Measurements from ENCODE around the gene MTCH1.

Gene MTCH1, protein sequence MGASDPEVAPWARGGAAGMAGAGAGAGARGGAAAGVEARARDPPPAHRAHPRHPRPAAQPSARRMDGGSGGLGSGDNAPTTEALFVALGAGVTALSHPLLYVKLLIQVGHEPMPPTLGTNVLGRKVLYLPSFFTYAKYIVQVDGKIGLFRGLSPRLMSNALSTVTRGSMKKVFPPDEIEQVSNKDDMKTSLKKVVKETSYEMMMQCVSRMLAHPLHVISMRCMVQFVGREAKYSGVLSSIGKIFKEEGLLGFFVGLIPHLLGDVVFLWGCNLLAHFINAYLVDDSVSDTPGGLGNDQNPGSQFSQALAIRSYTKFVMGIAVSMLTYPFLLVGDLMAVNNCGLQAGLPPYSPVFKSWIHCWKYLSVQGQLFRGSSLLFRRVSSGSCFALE

DNA sequence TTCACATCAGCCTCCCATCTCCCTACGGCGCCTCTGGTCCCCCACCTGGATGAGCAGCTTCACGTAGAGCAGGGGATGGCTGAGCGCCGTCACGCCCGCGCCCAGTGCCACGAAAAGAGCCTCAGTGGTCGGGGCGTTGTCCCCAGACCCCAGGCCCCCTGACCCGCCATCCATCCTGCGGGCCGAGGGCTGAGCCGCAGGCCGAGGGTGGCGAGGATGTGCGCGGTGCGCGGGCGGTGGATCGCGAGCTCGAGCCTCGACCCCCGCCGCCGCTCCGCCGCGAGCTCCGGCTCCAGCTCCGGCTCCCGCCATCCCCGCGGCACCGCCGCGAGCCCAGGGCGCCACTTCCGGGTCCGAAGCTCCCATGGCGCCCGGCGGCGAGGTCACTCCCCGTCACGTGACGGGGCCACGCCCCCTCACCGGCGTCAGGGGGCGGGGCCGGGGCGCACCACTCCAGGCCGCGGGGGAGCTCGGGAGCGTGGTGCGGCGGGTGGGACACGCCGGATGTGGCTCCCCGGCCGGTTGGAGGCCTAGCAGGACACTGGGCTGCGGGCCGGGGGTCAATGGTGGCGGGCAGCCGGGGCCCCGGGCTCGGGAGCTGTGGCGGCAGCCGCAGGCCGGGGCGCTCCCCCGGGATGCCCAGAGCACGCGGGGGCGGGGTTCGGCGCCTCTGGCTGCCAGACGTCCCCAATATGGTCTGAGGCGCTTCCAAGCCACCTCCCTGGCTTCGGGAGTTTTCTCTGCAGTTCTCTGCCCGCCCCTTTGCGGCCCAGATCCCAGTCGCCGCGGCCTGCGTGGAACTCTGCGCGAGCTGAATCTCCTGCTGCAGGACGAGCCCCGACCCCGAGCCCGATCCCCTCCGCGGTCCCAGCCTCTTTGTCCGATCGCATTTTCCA is at the start of gene MTCH1:
Gene MTCH1, minus strand, starts transcription at position 389 of the 896 bp plus-strand sequence. Its CDS starts 23 bp downstream, at position 366.
- peak; percentile 78 to 79 for DNase-seq (ENCODE audit: low read depth in 2 of 2)

DNA sequence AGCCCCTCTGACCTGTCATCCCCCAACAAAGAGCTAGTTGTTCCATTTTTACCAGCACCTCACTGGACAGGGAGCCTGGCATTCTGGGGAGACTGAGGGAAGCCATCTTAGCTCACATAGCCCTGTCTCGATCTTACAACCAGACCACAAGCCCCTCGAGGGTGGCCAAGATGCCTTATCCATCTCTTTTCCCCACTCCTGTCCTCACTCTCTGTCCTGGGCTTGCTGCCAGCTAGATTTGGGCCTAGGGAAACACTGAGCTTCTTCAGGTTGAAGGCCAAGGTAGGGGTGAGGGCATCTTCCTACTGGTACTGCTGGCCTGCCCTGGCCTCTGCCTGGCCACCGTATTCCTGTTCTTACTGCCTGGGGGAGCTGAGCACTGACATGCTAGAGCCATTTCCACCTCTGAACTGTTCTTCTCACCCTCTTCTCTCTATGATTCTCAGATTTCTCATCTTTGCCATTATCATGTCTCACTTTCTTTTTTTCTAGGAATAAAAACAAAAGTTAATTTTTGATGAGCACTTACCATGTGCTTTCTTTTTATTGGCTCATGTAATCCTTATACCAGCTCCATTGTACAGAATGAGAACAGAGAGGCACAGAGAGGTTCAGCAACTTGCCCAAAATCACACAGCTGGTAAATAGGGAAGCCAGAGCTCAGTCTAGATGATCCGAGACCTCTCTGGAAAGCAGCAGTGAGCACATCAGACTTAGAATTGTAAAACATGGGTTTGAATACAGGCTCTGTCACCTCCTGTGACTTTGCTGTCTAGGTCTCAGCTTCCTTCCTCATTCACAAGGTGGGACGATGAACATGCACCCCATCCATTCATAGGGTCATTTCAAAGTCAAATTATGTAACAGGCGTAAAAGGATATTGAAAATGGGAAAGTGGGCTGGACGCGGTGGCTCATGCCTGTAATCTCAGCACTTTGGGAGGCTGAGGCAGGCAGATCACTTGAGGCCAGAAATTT is 48.1 kb upstream of the MTCH1 start:
- no peak for DNase-seq (ENCODE audit: low read depth in 2 of 2)

DNA sequence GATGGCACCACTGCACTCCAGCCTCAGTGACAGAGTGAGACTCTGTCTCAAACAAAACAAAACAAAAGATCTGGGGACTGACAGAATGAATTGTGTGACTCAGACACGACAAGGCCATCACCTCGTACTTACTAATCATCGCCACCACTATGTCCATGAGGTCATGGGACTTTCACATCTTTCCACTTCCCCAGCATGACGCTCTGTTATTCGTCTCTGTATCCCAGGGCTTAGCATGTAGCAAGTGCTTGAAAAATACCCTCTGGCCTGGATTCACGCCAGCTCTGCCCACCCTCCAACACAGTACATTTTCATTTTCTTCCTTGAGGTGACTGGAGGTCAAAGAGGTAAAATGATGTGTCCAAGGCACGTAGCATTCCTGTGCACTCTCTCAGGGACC is 47.3 kb upstream of the MTCH1 start:
- peak; percentile 37 to 38 for DNase-seq (ENCODE audit: low read depth in 2 of 2)

DNA sequence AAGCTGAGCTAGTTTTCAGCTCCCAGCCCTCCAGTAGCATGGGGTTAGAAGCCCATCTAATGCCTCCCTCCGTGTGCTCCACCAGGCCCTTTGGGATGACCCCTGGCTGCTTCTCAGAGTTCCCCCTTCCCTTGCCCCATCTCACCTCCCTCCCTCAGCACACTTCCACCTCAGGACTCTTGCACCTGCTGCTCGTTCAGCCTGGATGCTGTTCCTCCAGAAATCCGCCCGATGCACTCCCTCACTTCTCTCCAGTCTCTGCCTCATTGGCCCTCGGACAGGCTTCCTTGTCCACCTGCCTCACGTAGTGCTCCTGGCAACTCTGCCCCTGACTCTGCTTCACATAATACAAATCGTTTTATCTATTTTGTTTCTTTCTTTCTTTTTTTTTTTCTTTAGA is 46.2 kb upstream of the MTCH1 start:
- no peak for DNase-seq (ENCODE audit: low read depth in 2 of 2)

DNA sequence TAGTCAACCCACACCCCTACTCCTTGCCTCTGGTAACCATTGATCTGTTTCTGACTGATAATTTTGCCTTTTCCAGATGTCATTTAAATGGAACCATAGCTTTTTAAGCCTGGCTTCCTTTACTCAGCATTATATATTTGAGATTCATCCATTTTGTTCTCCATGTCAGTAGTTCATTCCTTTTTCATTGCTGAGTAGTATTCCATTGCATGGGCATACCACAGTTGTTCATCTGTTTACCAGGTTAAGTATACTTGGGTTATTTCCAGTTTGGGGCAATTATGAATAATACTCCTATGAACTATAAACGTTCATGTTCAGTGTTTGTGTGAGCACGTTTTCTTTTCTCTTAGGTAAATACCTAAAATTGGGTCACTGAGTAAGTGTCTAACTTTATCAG is 44.6 kb upstream of the MTCH1 start:
- DNase-seq (ENCODE audit: low read depth in 2 of 2) = no peak

DNA sequence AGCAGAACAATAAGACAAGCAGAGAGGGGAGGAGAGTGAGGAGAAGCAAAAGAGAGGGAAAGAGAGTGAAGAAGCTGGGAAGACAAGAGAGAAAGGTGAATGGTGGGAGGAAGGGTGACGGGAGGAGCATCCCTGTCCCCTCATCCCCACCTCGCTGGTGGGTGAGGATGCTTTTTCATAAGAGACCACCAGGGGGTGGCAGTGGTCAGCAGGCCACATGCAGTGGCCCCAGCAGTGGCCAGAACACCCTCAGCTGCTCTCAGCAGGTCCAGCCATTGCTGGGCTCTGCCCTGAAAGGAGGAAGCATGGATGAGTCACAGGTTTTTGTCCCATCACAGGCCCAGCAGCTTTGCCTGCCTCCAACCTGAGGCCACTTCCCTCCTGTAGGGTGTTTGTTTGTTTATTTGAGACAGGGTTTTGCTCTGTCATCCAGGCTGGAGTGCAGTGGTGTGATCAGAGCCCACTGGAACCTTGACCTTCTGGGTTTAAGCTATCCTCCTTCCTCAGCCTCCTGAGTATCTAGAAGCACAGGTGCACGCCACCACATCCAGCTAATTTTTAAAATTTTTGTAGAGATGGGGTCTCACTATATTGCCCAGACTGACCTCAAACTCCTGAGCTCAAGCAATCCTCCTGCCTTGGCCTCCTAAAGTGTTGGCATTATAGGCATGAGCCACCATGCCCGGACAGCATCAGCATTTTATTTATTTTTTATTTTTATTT is 43.4 kb upstream of the MTCH1 start:
- peak; percentile 34 for DNase-seq (ENCODE audit: low read depth in 2 of 2)

DNA sequence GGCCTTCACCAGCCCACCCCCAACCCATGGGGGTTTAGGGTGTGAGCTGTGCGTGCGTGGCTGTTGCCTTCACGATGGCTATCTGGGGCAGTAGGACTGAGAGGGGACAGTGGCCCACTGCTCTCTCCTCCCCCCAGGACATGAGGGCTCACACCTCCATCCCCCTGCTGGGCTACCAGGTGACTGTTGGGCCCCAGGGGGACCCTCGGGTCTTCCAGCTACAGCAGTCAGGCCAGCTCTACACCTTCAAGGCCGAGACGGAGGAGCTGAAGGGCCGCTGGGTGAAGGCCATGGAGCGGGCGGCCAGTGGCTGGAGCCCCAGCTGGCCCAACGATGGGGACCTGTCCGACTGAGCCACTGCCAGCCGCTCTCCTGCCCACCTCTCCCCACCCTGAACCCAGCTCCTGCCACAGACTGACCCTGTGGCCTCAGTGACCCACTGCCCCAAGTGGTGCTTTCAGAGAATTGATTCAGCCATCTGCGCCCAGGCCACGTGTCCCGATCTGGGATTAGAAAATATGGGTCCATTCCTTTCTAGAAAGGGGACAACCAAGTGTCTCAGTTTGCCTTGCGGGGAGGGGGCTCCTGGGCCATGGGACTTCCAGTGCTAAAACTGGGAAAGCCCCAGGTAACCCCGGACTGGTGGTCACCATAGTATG is 41.9 kb upstream of the MTCH1 start:
- DNase-seq (ENCODE audit: low read depth in 2 of 2) = no peak

DNA sequence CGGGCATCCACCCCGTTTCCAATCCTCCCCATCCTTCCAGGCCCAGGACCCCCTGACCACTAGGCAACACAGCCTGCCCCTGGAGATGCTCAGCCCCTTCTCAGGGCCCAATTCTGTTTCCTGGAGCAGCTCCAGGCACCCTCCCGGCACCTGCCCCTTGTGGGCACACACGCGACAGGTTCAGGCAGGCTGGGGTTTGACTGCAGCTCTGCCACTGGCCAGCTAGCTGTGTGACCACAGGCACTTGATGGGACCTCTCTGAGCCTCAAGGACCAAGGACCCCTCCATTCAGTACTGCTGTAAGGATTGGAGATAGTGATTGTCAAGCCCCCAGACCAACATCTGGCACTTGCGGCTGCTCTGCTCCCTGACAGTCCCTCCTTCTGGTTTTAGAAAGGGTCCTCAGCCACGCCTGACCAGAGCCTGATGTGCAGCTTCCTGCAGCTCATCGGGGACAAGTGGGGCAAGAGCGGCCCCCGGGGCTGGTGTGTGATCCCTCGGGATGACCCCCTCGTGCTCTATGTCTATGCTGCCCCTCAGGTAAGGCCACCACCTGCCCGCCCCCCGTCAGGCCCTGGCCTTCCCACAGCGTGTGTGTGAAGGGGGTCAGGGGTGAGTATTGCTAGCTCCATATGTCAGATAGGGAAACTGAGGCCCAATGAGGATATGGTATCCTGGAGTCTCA is 41.2 kb upstream of the MTCH1 start:
- no peak for DNase-seq (ENCODE audit: low read depth in 2 of 2)

DNA sequence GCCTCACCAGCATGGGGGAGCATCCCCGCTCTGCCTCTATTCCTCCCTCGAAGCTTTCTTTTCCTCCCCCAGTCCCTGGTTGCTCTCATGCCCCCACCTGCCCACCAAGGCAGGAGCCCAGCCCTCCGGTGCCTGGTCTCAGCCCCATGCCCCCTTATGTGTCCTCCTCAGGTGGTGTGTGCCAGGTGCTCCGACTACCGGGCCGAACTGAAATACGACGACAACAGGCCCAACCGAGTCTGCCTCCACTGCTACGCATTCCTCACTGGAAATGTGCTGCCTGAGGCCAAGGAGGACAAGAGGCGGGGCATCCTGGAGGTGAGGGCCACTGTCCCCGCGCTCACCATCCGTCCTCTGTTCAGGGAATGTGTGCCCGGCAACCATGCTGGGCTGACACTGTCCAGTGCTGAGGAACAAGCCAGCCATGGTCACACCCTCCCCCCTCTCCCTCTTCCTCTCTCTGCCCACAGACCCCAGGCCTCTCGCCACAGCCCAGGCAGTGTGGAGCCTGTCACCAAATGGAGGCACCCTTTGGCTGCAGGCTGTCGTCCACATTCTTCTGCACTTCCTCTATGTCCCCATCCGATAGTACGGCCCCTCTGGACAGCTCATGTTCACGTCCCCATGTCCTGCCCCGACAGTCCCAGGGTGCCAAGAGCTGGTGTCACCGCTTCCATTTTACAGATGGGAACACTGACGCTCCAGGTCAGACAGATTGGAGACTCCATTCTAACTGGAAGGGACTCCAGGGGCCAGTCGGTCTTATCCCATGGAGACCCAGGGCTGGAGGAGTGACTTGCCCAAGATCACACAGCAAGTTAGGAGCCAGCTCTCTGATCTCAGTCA is 39.8 kb upstream of the MTCH1 start:
- no peak for DNase-seq (ENCODE audit: low read depth in 2 of 2)

DNA sequence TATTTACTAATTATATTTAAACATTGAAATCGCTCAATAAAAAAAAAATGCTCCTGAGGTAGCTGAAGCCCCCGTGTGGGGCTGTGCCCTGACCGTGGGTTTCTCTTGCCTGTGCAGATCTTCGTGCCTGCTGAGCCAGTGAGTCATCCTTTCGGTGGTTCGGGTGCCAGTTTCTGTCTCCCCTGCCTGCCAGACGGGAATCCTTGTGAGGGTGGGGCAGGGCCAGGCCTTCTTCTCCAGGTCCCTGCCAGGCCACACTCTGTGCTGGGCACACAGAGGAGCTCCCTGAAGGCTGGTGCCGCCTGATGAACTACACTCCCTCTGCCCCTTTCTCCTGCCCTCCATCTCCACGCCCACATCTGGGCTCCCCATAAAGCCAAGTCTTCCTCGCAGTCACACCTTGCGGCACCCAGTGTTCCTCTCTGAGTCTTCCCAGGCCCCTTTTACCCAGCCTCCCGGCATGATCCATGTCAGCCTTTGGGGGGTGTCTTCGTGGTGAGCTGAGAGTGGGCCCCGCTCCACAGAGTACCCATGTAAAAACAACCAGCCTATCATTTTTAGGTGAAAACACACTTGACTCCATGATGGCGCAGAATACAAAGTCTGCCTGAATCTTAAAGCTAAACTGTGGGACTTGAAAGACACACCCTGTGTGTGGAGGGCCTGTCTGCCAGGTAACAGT is 38.8 kb upstream of the MTCH1 start:
- peak; percentile 50 to 53 for DNase-seq (ENCODE audit: low read depth in 2 of 2)

DNA sequence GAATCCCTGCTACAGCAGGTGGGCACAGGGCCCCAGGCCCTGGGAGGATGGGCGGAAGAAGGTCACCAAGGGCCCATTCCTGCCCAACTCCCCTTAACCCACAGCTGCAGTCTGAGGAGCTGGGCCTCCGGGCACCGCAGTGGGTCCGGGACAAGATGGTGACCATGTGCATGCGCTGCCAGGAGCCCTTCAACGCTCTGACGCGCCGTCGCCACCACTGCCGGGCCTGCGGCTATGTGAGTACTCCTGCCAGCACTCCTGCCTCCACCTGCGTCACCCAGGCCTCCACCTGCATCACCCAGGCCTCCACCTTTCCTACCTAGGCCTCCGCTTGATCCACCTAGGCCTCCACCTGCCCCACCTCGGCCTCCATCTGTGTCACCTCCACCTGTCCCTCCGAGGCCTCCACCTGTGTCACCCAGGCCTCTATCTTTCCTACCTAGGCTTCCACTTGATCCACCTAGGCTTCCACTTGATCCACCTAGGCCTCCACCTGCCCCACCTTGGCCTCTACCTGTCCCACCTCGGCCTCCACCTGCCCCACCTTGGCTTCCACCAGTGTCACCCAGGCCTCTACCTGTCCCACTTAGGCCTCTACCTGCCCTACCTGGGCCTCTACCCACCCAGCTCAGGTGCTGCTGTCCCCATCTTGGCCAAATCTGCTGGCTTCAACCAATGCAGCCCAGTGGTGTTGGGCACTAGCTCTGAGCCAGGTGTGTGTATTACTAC is 36.3 kb upstream of the MTCH1 start:
- no peak for DNase-seq (ENCODE audit: low read depth in 2 of 2)

DNA sequence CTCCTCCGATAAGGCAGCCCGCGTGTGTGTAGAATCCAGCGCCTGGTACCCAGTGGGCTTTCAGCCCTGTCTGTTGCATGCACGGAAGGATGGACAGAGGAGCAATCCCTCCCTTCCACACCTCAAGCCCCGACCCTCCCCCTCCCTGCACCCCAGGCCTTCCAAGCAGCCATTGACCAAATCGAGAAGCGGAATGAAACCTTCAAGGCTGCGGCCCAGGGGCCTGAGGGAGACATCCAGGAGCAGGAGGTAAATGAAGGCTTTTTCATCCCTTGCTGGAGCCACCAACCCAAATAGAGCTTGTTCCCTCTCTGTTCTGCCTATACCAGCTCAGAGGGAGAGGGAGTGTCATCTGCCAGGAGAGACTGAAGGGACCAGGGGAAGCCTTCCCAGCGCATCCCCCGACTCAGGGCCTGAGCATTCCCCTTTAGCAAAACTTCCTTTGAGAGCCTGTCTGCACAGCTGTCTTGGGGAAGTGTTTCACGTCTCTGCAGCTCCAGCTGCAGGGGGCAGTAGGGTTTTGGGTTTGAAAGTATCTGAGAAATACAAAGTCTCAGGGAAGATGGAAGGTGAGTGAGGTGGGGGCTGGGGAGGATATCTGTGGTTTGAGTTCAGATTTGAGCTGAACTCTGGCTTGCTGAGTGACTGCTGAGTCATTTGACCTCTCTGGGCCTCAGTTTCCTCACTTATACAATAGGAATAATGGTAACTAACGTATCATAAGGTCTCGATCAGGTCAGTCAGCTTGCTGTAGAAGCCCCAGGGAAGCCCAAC is 35.5 kb upstream of the MTCH1 start:
- DNase-seq (ENCODE audit: low read depth in 2 of 2) = peak; percentile 48 to 53

DNA sequence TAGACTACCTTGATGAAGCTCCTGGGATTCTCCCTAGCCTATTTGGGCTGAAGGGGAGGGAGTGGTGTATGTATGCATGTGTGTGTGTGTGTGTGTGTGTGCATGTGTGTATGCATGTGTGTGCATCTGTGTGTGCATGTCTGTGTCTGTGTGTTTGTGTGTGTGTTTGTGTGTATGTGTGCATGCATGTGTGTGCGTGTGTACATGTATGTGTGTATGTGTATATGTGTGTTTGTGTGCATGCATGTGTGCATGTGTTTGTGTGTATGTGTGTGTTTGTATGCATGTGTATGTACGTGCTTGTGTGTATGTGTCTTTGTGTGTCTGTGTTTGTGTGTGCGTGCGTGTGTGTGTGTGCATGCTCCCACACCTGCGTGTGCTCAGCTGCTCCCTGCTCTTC is 34.8 kb upstream of the MTCH1 start:
- no peak for DNase-seq (ENCODE audit: low read depth in 2 of 2)

DNA sequence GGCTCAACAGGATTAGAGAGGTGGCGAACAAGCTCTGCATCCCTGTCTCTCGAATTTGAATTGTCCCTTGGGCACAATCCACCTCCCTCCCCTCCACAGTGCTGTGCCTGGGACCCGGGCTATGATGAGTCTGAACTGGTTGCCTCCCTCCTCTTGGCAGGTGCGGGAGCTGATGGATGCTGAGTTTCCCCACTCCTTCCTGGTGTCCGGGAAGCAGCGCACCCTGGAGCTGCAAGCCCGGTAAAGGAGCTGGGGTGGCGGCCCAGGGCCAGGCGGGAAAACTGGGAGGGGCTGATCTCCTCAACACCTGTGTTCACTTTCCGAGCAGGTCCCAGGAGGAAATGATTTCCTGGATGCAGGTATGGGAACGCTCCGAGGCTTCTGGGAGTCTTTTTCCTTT is 34.4 kb upstream of the MTCH1 start:
- no peak for DNase-seq (ENCODE audit: low read depth in 2 of 2)

DNA sequence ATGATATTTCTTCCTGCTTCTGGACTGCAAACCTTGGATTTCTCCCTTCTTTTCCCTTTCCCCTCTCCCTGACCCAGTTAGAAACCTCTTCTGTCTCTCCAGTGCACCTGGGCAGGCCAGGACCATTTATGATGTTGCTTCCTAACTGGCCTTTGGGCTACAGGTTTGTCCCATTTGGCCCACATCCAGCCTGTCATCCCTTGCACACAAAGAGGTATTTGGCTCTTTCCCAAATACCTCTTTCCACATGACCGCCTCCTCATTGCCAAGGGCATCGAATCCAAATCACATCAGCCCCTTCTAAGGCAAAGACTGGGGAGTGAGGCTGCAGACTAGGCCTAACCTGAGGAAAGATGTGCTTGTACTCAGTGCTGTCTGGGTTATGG is 33.1 kb upstream of the MTCH1 start:
- no peak for DNase-seq (ENCODE audit: low read depth in 2 of 2)

DNA sequence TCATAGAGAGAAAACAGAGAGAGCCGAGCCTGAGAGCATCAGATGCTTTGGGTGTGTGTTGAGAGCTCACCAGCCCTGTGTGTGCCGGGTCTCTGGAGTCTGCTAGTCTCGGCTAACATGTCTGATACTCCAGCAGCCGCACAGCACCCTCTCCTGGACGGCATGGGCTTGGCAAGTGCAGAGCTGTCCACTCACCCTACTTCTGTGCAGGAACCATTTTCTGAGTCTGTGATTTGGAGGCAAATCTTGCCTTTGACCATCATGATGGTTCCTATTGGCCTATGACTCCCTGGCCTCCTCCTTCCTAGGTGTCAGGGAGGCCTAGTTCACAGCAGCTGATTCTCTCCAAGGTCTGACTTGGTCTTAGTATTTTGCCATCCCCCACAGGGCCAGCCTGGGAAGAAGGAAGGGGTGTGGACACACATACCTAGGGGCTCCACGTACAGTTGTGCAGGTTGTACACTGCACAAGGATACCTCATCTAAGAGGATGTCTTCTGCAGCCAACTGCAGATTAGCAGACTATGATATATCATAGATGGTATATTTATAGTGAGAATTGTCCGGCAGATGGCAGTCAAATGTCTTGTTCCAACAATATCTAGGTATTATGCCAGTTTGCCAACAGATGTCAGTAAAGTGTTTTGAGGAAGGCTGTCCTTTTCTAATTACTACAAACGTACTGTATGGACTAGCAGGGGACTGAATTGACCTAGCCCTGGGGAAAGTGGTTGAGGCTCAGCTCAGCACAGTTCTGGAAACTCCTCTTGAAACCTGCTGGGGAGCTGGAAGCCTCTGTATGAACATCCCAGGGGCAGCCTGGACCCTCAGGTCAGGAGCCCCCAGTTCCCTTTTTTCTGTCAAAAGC is 32.4 kb upstream of the MTCH1 start:
- peak; percentile 77 to 89 for DNase-seq (ENCODE audit: low read depth in 2 of 2)

All from stimulated activated CD8-positive, alpha-beta memory T cell treated with anti-CD3 and anti-CD28 coated beads, Interleukin-2, amount 100 ng/mL, for 48 hours (primary cell).